Aorta (tissue), 5 donors: ENCODE data around the gene ERI3. TPM values are rescaled to one million over a fixed set of nuclear protein-coding genes. Genes with fewer than 3 reads are reported as not detected.

Experiments
- ATAC-seq: fragments of 200-7000 bp; cut with Tn5 transposase; one replicate; pipeline ENCODE4 v1.9.1; 2022; ENCODE audit warnings: moderate library complexity; ENCODE audit not compliant: low FRiP score
- DNase-seq, 2 donors: peaks; one replicate each; pipeline ENCODE4 v3.0.0-alpha.2; 2020
- H3K27ac ChIP-seq, 2 donors: one replicate each; pipeline ENCODE4 v1.5.1; 2013; ENCODE audit warnings: low read length in 2 of 2, mild to moderate bottlenecking in 2 of 2, moderate library complexity in 2 of 2, control low read depth in 1 of 2, inconsistent platforms in 1 of 2, low read depth in 1 of 2
- H3K27me3 ChIP-seq, 2 donors: one replicate each; pipeline ENCODE4 v1.6.1; 2013; ENCODE audit warnings: control low read depth in 1 of 2, low read length in 1 of 2, mild to moderate bottlenecking in 1 of 2, moderate library complexity in 1 of 2; ENCODE audit not compliant: insufficient read depth in 2 of 2, control insufficient read depth in 1 of 2
- H3K36me3 ChIP-seq, 2 donors: one replicate each; pipeline ENCODE4 v1.6.1; 2013; ENCODE audit warnings: control low read depth in 1 of 2, low read length in 1 of 2, mild to moderate bottlenecking in 1 of 2; ENCODE audit not compliant: insufficient read depth in 2 of 2, control insufficient read depth in 1 of 2
- H3K4me1 ChIP-seq, 2 donors: one replicate each; pipeline ENCODE4 v1.6.1; 2013; ENCODE audit warnings: low read length in 2 of 2, control low read depth in 1 of 2, mild to moderate bottlenecking in 1 of 2, moderate library complexity in 1 of 2; ENCODE audit not compliant: insufficient read depth in 2 of 2, control insufficient read depth in 1 of 2
- H3K4me3 ChIP-seq, 2 donors: one replicate each; pipeline ENCODE4 v1.5.1; 2013; ENCODE audit warnings: low read length in 2 of 2, control low read depth in 1 of 2, mild to moderate bottlenecking in 1 of 2
- H3K9me3 ChIP-seq: one replicate; pipeline ENCODE4 v1.6.1; 2013; ENCODE audit warnings: mild to moderate bottlenecking, low read length; ENCODE audit not compliant: control insufficient read depth
- WGBS, 2 donors: extraction: QIAGEN DNeasy Blood & Tissue Kit; methylation state at CpG; one replicate each; pipeline ENCODE4 v1.1.7; 2013; 5-methylcytosine and 5-hydroxymethylcytosine counted together
- intact Hi-C, 2 donors: fragments of 100-400 bp; cut with DNase I; formaldehyde crosslinking; loops; one replicate each; pipeline versions ENCODE4 v1.14.2 to v1.15.0; 2022
- polyA plus RNA-seq, 2 donors: library from polyadenylated mRNA; stranded (reverse); fragments of 200-250 nt; gene quantifications; one replicate each; pipeline ENCODE4 v1.2.3, GENCODE V29; 2013
- total RNA-seq, 2 donors: library from RNA; stranded (reverse); fragmentation: NEBNext Ultra II Directional; extraction: Animal tissue kit (Norgen Biotek cat#: 25700); gene quantifications; one replicate each; pipeline ENCODE4 v1.2.1, GENCODE V29; 2021
- donor health status: healthy with polysubstance abuse.
- donor health status: Bipolar disorder and iron deficiency.
- donor health status: DM: no; HTN: no; CAD: no.
- donor health status: DM: no; HTN: no; CAD: no.
- donor health status: DM: yes; HTN: yes; CAD: no.

Gene ERI3
- total and polyA plus RNA-seq, 4 donors, result 31.4 to 55.2 (median 44.9) TPM

- intact Hi-C loops, result loop anchor here in 1 of 2 donors (10.0 kb wide), 2 partner anchors 211 to 429 kb away; no protein-coding TSS in a partner anchor
- H3K27me3 ChIP-seq, result no peaks in the 10 kb centered on the region
- no peak for DNase-seq
- H3K27ac ChIP-seq, result no peak overlapping the region
- no peak overlapping the region for H3K4me3 ChIP-seq
- H3K4me1 ChIP-seq, result no peaks in the 10 kb centered on the region
- no peak for ATAC-seq
- H3K9me3 ChIP-seq, result no peaks in the 10 kb centered on the region
- 93 to 96% methylated on average over 2 of the region's 2 CpGs for WGBS, 2 donors
- peaks cover 0 to 5% of the 10 kb centered on the region in 2 donors for H3K36me3 ChIP-seq
Measured at GRCh38 chr1:44225761-44226160, 129.3 kb downstream of the ERI3 start.

- no peak overlapping the region for H3K27ac ChIP-seq
- H3K36me3 ChIP-seq, result peaks cover 0 to 19% of the 10 kb centered on the region in 2 donors
- intact Hi-C loops, result loop anchor here in 1 of 2 donors (10.0 kb wide), 2 partner anchors 208 to 432 kb away; no protein-coding TSS in a partner anchor
- no peaks in the 10 kb centered on the region for H3K4me1 ChIP-seq
- no peaks in the 10 kb centered on the region for H3K27me3 ChIP-seq
- H3K9me3 ChIP-seq, result no peaks in the 10 kb centered on the region
- DNase-seq (no peak), ATAC-seq (no peak)
- 85 to 88% methylated on average over 11 of the region's 11 CpGs for WGBS, 2 donors
- no peak overlapping the region for H3K4me3 ChIP-seq
Measured at GRCh38 chr1:44223187-44223610, 131.9 kb downstream of the ERI3 start.

- intact Hi-C loops, result loop anchor here in 1 of 2 donors (10.0 kb wide), 2 partner anchors 208 to 432 kb away; no protein-coding TSS in a partner anchor
- peaks cover 0 to 19% of the 10 kb centered on the region in 2 donors for H3K36me3 ChIP-seq
- no peak for DNase-seq
- no peaks in the 10 kb centered on the region for H3K27me3 ChIP-seq
- H3K9me3 ChIP-seq, result no peaks in the 10 kb centered on the region
- H3K4me1 ChIP-seq, result no peaks in the 10 kb centered on the region
- H3K4me3 ChIP-seq, result no peak overlapping the region
- WGBS, 2 donors, result 70 to 75% methylated on average over 5 of the region's 5 CpGs
- H3K27ac ChIP-seq, result no peak overlapping the region
- ATAC-seq, result no peak
Measured at GRCh38 chr1:44222397-44223186, 132.5 kb downstream of the ERI3 start.

- ATAC-seq (no peak), DNase-seq (no peak)
- H3K9me3 ChIP-seq, result no peaks in the 10 kb centered on the region
- H3K36me3 ChIP-seq, result peaks cover 0 to 19% of the 10 kb centered on the region in 2 donors
- no peak overlapping the region for H3K27ac ChIP-seq
- no peaks in the 10 kb centered on the region for H3K4me1 ChIP-seq
- no peak overlapping the region for H3K4me3 ChIP-seq
- no peaks in the 10 kb centered on the region for H3K27me3 ChIP-seq
- 73 to 81% methylated on average over 23 of the region's 23 CpGs for WGBS, 2 donors
- intact Hi-C loops, result loop anchor here in 1 of 2 donors (10.0 kb wide), 2 partner anchors 207 to 433 kb away; no protein-coding TSS in a partner anchor
Measured at GRCh38 chr1:44221769-44222168, 133.3 kb downstream of the ERI3 start.

- H3K27me3 ChIP-seq, result no peaks in the 10 kb centered on the region
- no peak for DNase-seq
- WGBS, 2 donors, result 84% methylated on average over 10 of the region's 10 CpGs
- H3K9me3 ChIP-seq, result no peaks in the 10 kb centered on the region
- ATAC-seq, result no peak
- H3K4me1 ChIP-seq, result no peaks in the 10 kb centered on the region
- intact Hi-C loops, result loop anchor here in 1 of 2 donors (10.0 kb wide), 2 partner anchors 206 to 434 kb away; no protein-coding TSS in a partner anchor
- peaks cover 0 to 19% of the 10 kb centered on the region in 2 donors for H3K36me3 ChIP-seq
- H3K27ac ChIP-seq, result no peak overlapping the region
- no peak overlapping the region for H3K4me3 ChIP-seq
Measured at GRCh38 chr1:44220755-44221154, 134.3 kb downstream of the ERI3 start.

- Histone ChIP-seq H3K9me3 (no peaks in the 10 kb centered on the region), H3K4me1 (no peaks in the 10 kb centered on the region), H3K27me3 (no peaks in the 10 kb centered on the region), H3K27ac (no peak overlapping the region), H3K4me3 (no peak overlapping the region), H3K36me3 (peaks cover 0 to 19% of the 10 kb centered on the region in 2 donors)
- intact Hi-C loops, result loop anchor here in 1 of 2 donors (10.0 kb wide), 2 partner anchors 205 to 435 kb away; no protein-coding TSS in a partner anchor
- 77% methylated on average over 31 of the region's 31 CpGs for WGBS, 2 donors
- ATAC-seq (no peak), DNase-seq (no peak)
Measured at GRCh38 chr1:44220001-44220751, 134.9 kb downstream of the ERI3 start.

- Histone ChIP-seq H3K4me1 (no peaks in the 10 kb centered on the region), H3K36me3 (peaks cover 0 to 19% of the 10 kb centered on the region in 2 donors), H3K4me3 (no peak overlapping the region), H3K27ac (no peak overlapping the region), H3K27me3 (no peaks in the 10 kb centered on the region), H3K9me3 (no peaks in the 10 kb centered on the region)
- WGBS, 2 donors, result 82 to 84% methylated on average over 6 of the region's 6 CpGs
- ATAC-seq (no peak), DNase-seq (no peak)
- intact Hi-C loops, result loop anchor here (5.0 to 10.0 kb wide), 3 partner anchors 224 to 378 kb away; partner anchors contain the start of gene CCDC24 (in 1 of the 2)
Measured at GRCh38 chr1:44219301-44219626, 135.8 kb downstream of the ERI3 start.

GRCh38 chr1:44218503-44219300, 136.4 kb downstream of the ERI3 start:
- no peak overlapping the region for H3K4me3 ChIP-seq
- peaks cover 0 to 19% of the 10 kb centered on the region in 2 donors for H3K36me3 ChIP-seq
- 88 to 89% methylated on average over 24 of the region's 24 CpGs for WGBS, 2 donors
- ATAC-seq (no peak), DNase-seq (no peak)
- H3K27me3 ChIP-seq, result no peaks in the 10 kb centered on the region
- intact Hi-C loops, result loop anchor here (5.0 to 10.0 kb wide), 3 partner anchors 224 to 379 kb away; partner anchors contain the start of gene CCDC24 (in 1 of the 2)
- no peaks in the 10 kb centered on the region for H3K4me1 ChIP-seq
- no peak overlapping the region for H3K27ac ChIP-seq
- no peaks in the 10 kb centered on the region for H3K9me3 ChIP-seq
